Lower leg skin (tissue), 4 donors: ENCODE data around the gene EXOC6B. TPM values are rescaled to one million over a fixed set of nuclear protein-coding genes. Genes with fewer than 3 reads are reported as not detected.
A peak's percentile ranks its signal among the peaks of the same experiment; 100 is the strongest.

Source experiments
- DNase-seq, 2 donors: peaks; one replicate each; pipeline ENCODE4 v3.0.0-alpha.2; 2019; ENCODE audit warnings: low spot score in 2 of 2
- H3K4me3 ChIP-seq: fragments of 200-600 bp; sonication (generic); 2 replicates; pipeline ENCODE4 v1.5.1; 2017; ENCODE audit warnings: mild to moderate bottlenecking, low read depth; ENCODE audit not compliant: poor library complexity, severe bottlenecking
- POLR2A ChIP-seq, 2 donors: fragments of 450-650 bp; IDR thresholded peaks; one replicate each; pipeline ENCODE4 v1.6.1; 2016 to 2017; ENCODE audit warnings: antibody characterized with exemption in 2 of 2, mild to moderate bottlenecking in 1 of 2, moderate library complexity in 1 of 2
- WGBS, 2 donors: methylation state at CpG; one replicate each; pipeline ENCODE4 v1.1.5; 2018; 5-methylcytosine and 5-hydroxymethylcytosine counted together
- intact Hi-C: fragments of 100-400 bp; cut with DNase I; formaldehyde crosslinking; loops from one replicate; pipeline ENCODE4 v1.15.0; 2023; ENCODE audit warnings: low total_unique reads
- total RNA-seq, 4 donors: library from RNA; depleted of rRNA; stranded (reverse); fragments of >200 nt; gene quantifications; one replicate each; pipeline ENCODE4 v1.1.0, GENCODE V29; 2016
- TF ChIP-seq, protein P1 (sequence below), 3 donors: fragments of 450-650 bp; IDR thresholded peaks; one replicate each; pipeline ENCODE4 v1.5.1; 2016; ENCODE audit warnings: antibody characterized with exemption in 3 of 3, mild to moderate bottlenecking in 3 of 3, moderate library complexity in 2 of 3

EXOC6B gene
- total RNA-seq, 4 donors from 2014 or later: 85.8 to 164 (median 103) TPM

DNA sequence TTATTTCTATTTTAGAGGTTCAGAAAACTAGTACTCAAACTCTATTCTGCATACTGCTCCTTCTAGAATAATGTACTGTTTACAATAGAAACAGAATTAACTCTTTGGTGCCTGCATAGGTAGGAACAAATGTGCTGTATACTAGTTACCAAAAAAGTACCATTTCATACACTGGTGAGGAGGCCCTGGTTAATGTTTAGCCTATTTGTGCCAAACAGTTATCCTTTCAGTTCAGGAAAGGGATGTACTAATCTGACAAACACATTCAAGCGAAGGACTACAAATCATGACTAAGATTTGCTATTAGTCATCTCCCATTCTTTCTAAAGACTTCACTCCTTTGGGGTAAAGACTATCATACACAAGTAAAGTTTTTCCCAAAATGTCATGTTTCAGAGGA lies 47.4 kb downstream of the EXOC6B start:
- intact Hi-C loops: no loop called here
- DNase-seq: no peak
- WGBS, 2 donors: 60 to 65% methylated on average over 1 of the region's 1 CpG
- TF ChIP-seq POLR2A (IDR thresholded peaks at IDR 0.05): no peak
- TF ChIP-seq, protein P1, sequence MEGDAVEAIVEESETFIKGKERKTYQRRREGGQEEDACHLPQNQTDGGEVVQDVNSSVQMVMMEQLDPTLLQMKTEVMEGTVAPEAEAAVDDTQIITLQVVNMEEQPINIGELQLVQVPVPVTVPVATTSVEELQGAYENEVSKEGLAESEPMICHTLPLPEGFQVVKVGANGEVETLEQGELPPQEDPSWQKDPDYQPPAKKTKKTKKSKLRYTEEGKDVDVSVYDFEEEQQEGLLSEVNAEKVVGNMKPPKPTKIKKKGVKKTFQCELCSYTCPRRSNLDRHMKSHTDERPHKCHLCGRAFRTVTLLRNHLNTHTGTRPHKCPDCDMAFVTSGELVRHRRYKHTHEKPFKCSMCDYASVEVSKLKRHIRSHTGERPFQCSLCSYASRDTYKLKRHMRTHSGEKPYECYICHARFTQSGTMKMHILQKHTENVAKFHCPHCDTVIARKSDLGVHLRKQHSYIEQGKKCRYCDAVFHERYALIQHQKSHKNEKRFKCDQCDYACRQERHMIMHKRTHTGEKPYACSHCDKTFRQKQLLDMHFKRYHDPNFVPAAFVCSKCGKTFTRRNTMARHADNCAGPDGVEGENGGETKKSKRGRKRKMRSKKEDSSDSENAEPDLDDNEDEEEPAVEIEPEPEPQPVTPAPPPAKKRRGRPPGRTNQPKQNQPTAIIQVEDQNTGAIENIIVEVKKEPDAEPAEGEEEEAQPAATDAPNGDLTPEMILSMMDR (IDR thresholded peaks at IDR 0.05): no peak
- no peak overlapping the region for H3K4me3 ChIP-seq

DNA sequence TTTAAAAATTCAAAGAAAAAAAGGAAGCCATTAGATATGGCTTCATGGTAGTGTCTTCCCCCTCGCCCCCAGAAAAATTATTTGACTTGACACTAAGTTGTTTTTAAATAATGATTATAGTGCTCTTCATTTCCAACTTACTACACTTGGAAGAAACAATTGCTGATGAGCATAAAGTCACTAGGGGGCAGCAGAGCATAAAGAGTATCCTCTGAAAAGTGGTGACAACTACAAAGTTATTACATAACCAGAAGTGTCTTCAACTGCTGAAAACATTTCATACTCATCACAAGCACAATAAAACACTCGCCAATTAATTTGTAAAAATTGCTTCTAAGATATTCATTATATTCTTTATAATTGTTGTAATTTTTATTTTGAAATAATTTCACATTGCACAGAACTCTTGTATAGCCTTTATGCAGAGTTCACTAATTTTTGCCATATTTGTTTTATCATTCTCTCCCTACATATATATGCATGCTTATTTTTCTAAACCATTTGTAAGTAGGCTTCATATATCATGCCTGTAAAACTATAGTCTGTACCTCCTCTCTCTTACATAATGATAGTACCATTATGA lies 54.9 kb downstream of the EXOC6B start:
- TF ChIP-seq, protein P1 (IDR thresholded peaks at IDR 0.05): peak in 1 of 3 donors; percentile 30
- TF ChIP-seq POLR2A (IDR thresholded peaks at IDR 0.05): no peak

DNA sequence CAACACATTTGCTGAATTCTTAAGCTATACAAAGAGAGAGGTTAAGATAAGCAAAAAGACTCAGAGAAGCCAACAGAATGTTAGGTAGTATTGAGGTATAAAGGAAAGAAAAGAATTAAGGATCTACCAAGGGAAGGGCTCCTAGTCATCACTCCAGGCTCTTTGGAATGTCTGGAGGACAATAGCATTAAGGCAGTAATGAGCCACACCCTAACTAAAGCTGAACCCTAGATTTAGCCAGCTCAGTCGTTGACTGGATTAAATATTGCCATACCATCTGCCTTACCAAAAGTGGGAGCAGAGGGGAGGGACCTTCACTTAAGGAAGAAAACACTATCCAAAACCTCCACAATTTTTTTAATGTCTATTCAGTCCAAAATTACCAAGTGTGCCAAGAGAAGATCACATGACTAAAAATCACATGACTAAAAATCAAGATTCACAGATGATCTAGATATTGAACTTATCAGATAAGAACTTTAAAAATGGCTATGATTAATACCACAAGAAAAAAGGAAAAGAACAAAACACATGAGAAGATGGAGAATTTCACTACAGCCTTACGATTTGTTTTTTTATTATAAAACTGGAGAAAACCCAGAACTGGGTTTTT lies 59.7 kb downstream of the EXOC6B start:
- intact Hi-C loops: no loop called here
- no peak overlapping the region for H3K4me3 ChIP-seq

More for the DNA sequence above, 54.9 kb downstream of the EXOC6B start:
- peak in 1 of 2 donors; percentile 79 for DNase-seq
- intact Hi-C loops: loop anchor here (5.0 kb wide), 1 partner anchor 91 kb away; no protein-coding TSS in a partner anchor
- H3K4me3 ChIP-seq: no peak overlapping the region
- WGBS, 2 donors: 1 to 3% methylated on average over 2 of the region's 2 CpGs

DNA sequence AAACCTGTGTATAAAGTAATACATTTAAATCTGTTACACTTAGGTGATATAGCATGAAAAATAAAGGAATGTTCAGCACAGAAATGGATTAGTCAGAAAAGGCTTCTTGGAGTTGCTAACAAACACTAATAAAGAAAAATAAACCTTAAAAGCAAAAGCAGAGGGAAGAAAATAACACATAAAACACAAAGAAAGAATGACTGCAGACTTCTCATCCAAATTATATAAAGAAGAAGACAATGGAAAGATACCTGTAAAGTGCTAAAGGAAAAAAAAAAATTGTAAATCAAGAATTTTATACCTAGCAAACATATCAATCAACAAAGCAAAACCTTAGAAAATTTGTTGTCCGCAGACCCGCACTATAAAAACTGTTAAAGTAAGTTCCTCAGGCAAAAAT lies 63.6 kb downstream of the EXOC6B start:
- 97% methylated on average over 2 of the region's 2 CpGs for WGBS, 2 donors
- intact Hi-C loops: no loop called here
- H3K4me3 ChIP-seq: no peak overlapping the region
- TF ChIP-seq POLR2A (IDR thresholded peaks at IDR 0.05): no peak
- TF ChIP-seq, protein P1 (IDR thresholded peaks at IDR 0.05): no peak
- no peak for DNase-seq

More for the DNA sequence above, 59.7 kb downstream of the EXOC6B start:
- no peak for TF ChIP-seq POLR2A (IDR thresholded peaks at IDR 0.05)
- TF ChIP-seq, protein P1 (IDR thresholded peaks at IDR 0.05): no peak
- WGBS, 2 donors: 57 to 58% methylated on average over 2 of the region's 2 CpGs
- DNase-seq: no peak

DNA sequence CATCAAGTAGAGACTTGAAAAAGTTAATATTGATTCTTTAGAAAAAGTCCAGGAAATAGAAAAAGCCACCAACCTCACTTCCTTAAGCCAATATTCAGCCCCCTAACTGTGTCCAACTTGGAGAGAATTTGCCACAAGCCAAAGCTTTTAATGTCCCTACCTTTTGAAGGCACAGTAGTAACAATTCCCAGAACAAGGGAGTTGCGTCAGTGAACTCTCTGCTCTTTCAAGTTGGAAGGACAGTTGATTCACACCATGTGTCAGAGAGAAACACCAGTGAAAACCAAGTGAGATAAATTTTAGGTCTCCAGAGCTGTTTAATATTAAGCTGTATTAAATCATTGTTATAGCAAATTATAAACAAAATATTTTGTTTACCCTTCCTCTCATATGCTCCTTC lies 66.1 kb downstream of the EXOC6B start:
- TF ChIP-seq, protein P1 (IDR thresholded peaks at IDR 0.05): no peak
- TF ChIP-seq POLR2A (IDR thresholded peaks at IDR 0.05): no peak
- intact Hi-C loops: no loop called here
- 81 to 86% methylated on average over 1 of the region's 1 CpG for WGBS, 2 donors
- DNase-seq: no peak
- H3K4me3 ChIP-seq: no peak overlapping the region
